ENCODE measurements around the gene TMEM132D.

TMEM132D gene

GRCh38 chr12:129873111-129873832, 30.6 kb downstream of the TMEM132D start:
- no peak for DNase-seq (ENCODE audit: low read depth in 2 of 2)

- DNase-seq (ENCODE audit: low read depth in 2 of 2), result no peak
Observed at GRCh38 chr12:129871991-129872972, 31.5 kb downstream of the TMEM132D start.

GRCh38 chr12:129870796-129871195, 33.0 kb downstream of the TMEM132D start:
- no peak for DNase-seq (ENCODE audit: low read depth in 2 of 2)

GRCh38 chr12:129870136-129870535, 33.7 kb downstream of the TMEM132D start:
- no peak for DNase-seq (ENCODE audit: low read depth in 2 of 2)

- no peak for DNase-seq (ENCODE audit: low read depth in 2 of 2)
Observed at GRCh38 chr12:129868575-129868974, 35.2 kb downstream of the TMEM132D start.

- no peak for DNase-seq (ENCODE audit: low read depth in 2 of 2)
Observed at GRCh38 chr12:129863938-129864337, 39.9 kb downstream of the TMEM132D start.

GRCh38 chr12:129862561-129863175, 41.2 kb downstream of the TMEM132D start:
- no peak for DNase-seq (ENCODE audit: low read depth in 2 of 2)

GRCh38 chr12:129861951-129862350, 41.9 kb downstream of the TMEM132D start:
- no peak for DNase-seq (ENCODE audit: low read depth in 2 of 2)

GRCh38 chr12:129854591-129854990, 49.2 kb downstream of the TMEM132D start:
- no peak for DNase-seq (ENCODE audit: low read depth in 2 of 2)

GRCh38 chr12:129851296-129851695, 52.5 kb downstream of the TMEM132D start:
- no peak for DNase-seq (ENCODE audit: low read depth in 2 of 2)

GRCh38 chr12:129848876-129849275, 54.9 kb downstream of the TMEM132D start:
- DNase-seq (ENCODE audit: low read depth in 2 of 2), result no peak

GRCh38 chr12:129847063-129847462, 56.8 kb downstream of the TMEM132D start:
- DNase-seq (ENCODE audit: low read depth in 2 of 2), result no peak

- no peak for DNase-seq (ENCODE audit: low read depth in 2 of 2)
Observed at GRCh38 chr12:129844662-129845220, 59.1 kb downstream of the TMEM132D start.

- DNase-seq (ENCODE audit: low read depth in 2 of 2), result no peak
Observed at GRCh38 chr12:129841251-129841650, 62.6 kb downstream of the TMEM132D start.

- DNase-seq (ENCODE audit: low read depth in 2 of 2), result no peak
Observed at GRCh38 chr12:129840145-129840884, 63.5 kb downstream of the TMEM132D start.

GRCh38 chr12:129839679-129840078, 64.1 kb downstream of the TMEM132D start:
- DNase-seq (ENCODE audit: low read depth in 2 of 2), result no peak

GRCh38 chr12:129831294-129831693, 72.5 kb downstream of the TMEM132D start:
- DNase-seq (ENCODE audit: low read depth in 2 of 2), result no peak

GRCh38 chr12:129830796-129831195, 73.0 kb downstream of the TMEM132D start:
- no peak for DNase-seq (ENCODE audit: low read depth in 2 of 2)

- no peak for DNase-seq (ENCODE audit: low read depth in 2 of 2)
Observed at GRCh38 chr12:129827866-129828384, 75.9 kb downstream of the TMEM132D start.

GRCh38 chr12:129827102-129827865, 76.5 kb downstream of the TMEM132D start:
- DNase-seq (ENCODE audit: low read depth in 2 of 2), result no peak
